ENCODE data around the gene PKHD1.
"Not testable (repeated sequence)": the region's sequence is repeated elsewhere in the genome, so short reads cannot be mapped to it uniquely, and the experiment has no call there.

Gene PKHD1

GRCh38 chr6:51986864-51987263 is 100.5 kb downstream of the PKHD1 start:
- no peak for DNase-seq (ENCODE audit: low spot score)

- DNase-seq (ENCODE audit: low spot score): no peak
These were observed 103.8 kb downstream of the PKHD1 start for GRCh38 chr6:51983564-51983963.

- DNase-seq (ENCODE audit: low spot score): not testable (repeated sequence)
These were observed 104.7 kb downstream of the PKHD1 start for GRCh38 chr6:51982695-51983094.

- DNase-seq (ENCODE audit: low spot score): no peak
These were observed 111.0 kb downstream of the PKHD1 start for GRCh38 chr6:51976374-51976773.

GRCh38 chr6:51972659-51973058 is 114.8 kb downstream of the PKHD1 start:
- no peak for DNase-seq (ENCODE audit: low spot score)

GRCh38 chr6:51968265-51968664 is 119.1 kb downstream of the PKHD1 start:
- DNase-seq (ENCODE audit: low spot score): no peak

- DNase-seq (ENCODE audit: low spot score): no peak
These were observed 122.1 kb downstream of the PKHD1 start for GRCh38 chr6:51965222-51965801.

GRCh38 chr6:51963980-51964379 is 123.4 kb downstream of the PKHD1 start:
- no peak for DNase-seq (ENCODE audit: low spot score)

GRCh38 chr6:51962354-51962753 is 125.1 kb downstream of the PKHD1 start:
- no peak for DNase-seq (ENCODE audit: low spot score)

GRCh38 chr6:51960419-51960818 is 127.0 kb downstream of the PKHD1 start:
- no peak for DNase-seq (ENCODE audit: low spot score)

- DNase-seq (ENCODE audit: low spot score): no peak
These were observed 127.5 kb downstream of the PKHD1 start for GRCh38 chr6:51959744-51960383.

- no peak for DNase-seq (ENCODE audit: low spot score)
These were observed 132.7 kb downstream of the PKHD1 start for GRCh38 chr6:51954681-51955080.

GRCh38 chr6:51953246-51953645 is 134.2 kb downstream of the PKHD1 start:
- DNase-seq (ENCODE audit: low spot score): no peak

GRCh38 chr6:51951924-51952323 is 135.5 kb downstream of the PKHD1 start:
- DNase-seq (ENCODE audit: low spot score): no peak

GRCh38 chr6:51949526-51949925 is 137.9 kb downstream of the PKHD1 start:
- no peak for DNase-seq (ENCODE audit: low spot score)

- DNase-seq (ENCODE audit: low spot score): not testable (repeated sequence)
These were observed 147.7 kb downstream of the PKHD1 start for GRCh38 chr6:51939695-51940094.

GRCh38 chr6:51936531-51937290 is 150.7 kb downstream of the PKHD1 start:
- no peak for DNase-seq (ENCODE audit: low spot score)

GRCh38 chr6:51934098-51934497 is 153.3 kb downstream of the PKHD1 start:
- no peak for DNase-seq (ENCODE audit: low spot score)

GRCh38 chr6:51932956-51933355 is 154.5 kb downstream of the PKHD1 start:
- no peak for DNase-seq (ENCODE audit: low spot score)

- no peak for DNase-seq (ENCODE audit: low spot score)
These were observed 156.8 kb downstream of the PKHD1 start for GRCh38 chr6:51930602-51931001.

GRCh38 chr6:51929934-51930574 is 157.4 kb downstream of the PKHD1 start:
- no peak for DNase-seq (ENCODE audit: low spot score)

- no peak for DNase-seq (ENCODE audit: low spot score)
These were observed 159.1 kb downstream of the PKHD1 start for GRCh38 chr6:51928320-51928719.

GRCh38 chr6:51927450-51927849 is 160.0 kb downstream of the PKHD1 start:
- DNase-seq (ENCODE audit: low spot score): no peak
